Islet precursor cell (in vitro differentiated cells): ENCODE measurements around the gene OXTR.
A peak's percentile ranks its signal among the peaks of the same experiment; 100 is the strongest.
"Not testable (repeated sequence)": the region's sequence is repeated elsewhere in the genome, so short reads cannot be mapped to it uniquely, and the experiment has no call there.

Source experiments
- DNase-seq: peaks from one replicate; pipeline ENCODE4 v3.0.0-alpha.2; 2018

The OXTR gene

DNA sequence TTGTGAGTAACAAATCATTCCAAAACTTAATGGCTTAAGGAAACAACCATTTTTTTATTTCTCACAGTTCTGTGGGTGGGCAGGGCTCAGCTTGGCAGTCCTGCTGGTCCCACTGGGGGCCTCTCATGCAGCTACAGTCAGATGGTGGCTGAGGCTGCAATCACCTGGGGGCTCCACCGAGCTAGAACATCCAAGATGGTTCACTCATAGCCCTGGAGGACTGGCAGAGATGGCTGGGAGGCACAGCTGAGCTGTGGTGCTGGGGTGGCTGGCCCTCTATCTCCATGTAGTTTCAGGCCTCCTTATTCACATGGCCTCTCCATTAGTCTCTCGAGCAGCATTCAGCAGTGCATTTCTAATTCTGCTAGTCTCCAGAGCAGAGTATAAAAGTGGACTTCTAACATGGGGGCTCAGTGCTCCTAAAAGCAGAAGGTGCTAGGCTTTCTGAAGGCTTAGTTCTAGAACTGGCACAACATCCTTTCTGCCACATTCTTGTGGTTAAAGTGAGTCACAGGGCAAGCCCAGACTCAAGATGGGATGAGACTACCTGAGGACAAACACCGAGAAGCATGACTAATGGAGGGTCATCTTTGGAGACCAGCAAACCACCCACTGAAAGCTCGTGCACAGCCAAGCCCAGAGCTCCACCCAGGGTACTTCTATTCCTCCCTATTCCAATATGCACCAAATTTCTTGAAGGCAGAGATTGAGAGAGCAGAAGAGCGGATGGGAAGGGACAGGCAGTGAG, 29.5 kb downstream of the OXTR start:
- peak; percentile 82 for DNase-seq

DNA sequence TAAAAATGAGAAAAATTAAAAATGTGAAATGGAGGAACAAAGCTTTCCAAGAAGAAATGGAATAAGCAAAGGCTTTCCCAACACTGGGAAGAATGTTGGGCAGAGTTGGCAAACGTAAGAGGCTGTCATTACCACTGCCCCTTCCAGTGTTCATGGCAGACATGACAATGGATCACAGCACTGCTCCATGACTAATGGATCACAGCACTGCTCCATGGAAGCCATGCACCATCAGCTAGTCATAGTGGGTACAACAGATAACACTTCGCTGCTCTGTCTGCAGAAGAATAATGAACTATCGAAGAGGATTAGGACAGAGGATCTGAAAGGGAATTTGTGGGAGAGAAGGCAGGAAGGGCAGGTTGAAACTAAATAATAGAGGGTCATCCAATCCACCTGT, 30.8 kb downstream of the OXTR start:
- DNase-seq: no peak

GRCh38 chr3:8737823-8738222, 31.6 kb downstream of the OXTR start:
- DNase-seq: no peak

DNA sequence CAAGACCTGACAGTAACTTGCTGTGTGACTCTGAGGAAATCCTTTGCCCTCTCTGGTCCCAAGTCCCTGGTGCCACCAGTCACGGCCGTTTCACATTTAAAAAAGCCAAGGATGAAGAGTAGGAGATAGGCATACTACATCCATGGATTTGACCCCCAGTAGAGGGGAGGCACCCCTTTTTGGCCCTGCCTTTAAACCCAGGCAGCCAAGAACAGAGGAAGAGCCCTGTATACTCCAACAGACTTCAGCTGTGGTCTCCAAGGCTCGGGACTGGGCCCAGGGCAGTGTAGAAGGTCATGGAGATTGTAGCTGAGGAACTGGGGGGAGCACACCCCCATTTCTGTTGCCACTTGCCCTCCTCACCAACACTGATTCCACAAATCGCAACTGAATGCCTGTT, 32.1 kb downstream of the OXTR start:
- DNase-seq: no peak

DNA sequence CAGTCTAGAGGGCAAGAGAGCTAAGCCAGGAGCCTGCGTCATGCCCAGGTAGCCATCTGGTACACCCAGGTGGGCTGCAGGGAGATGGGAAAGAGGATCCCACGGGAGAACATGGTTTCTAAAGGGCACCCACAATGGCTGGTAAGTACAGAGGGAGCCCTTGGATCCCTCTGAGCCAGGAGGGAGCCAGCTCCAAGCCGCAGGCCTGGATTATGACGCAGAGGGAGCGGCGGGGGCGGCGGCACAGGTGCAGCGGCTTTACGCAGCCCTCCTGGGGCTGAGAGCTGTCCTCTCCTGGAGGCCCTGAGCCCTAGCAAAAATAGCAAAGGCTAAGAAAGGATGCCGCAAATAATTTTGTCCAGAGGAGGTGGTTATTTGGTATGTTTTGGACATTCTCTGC, 33.0 kb downstream of the OXTR start:
- no peak for DNase-seq

DNA sequence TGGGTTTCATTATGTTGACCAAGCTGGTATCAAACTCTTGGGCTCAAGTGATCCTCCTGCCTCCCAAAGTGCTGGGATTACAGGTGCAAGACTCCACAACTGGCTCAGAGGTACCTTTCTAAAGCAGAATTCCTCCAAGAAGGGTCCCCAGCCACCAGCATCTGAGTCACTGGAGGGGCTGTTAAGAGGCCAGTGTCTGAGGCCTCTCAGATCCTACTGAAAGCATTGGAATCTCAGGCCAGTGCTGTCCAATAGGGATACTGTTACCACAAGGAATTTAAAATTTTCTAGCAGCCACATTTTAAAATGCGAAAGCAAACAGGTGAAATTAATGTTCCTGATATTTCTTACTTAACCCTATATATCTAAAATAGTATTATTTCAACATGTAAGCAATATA, 34.5 kb downstream of the OXTR start:
- no peak for DNase-seq

DNA sequence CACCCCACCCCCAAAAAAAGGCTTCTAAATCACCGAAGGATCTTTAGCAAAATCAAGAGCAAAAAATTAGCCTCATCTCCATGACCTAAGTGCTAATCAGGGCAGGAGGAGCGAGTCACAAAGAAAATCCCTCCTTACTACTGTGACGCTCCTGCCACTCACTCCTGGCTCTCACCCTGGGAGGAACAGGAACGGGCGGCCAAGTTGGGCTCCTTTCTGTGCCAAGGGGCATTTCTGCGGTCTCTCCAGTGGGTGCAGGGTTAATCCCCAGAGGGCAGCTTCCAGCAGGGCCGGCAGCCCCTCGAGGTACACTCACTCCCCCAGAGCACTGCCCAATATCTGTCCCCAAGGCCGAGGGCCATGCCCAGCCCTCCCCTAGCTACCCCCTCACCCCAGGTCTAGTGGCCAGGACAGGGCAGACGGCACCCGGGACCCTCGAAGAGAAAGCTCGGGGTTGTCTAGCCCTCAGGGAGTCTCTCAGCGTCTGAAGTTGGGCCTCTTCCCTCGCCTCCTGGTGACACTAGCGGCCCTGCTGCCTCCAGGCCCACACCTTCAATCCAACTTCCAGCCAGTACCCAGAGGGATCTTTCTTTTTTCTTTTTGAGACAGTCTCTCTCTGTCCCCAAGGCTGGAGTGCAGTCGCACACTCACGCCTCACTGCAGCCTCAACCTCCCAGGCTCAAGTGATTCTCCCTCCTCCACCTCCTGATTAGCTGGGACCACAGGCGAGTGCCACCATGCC, 35.1 kb downstream of the OXTR start:
- DNase-seq: no peak

- DNase-seq: no peak
Measured at GRCh38 chr3:8733332-8734094, 35.9 kb downstream of the OXTR start, which contains the start of gene CAV3. Gene CAV3 (plus strand): TSS chr3:8733802. CDS start chr3:8733877, 75 bp downstream.

DNA sequence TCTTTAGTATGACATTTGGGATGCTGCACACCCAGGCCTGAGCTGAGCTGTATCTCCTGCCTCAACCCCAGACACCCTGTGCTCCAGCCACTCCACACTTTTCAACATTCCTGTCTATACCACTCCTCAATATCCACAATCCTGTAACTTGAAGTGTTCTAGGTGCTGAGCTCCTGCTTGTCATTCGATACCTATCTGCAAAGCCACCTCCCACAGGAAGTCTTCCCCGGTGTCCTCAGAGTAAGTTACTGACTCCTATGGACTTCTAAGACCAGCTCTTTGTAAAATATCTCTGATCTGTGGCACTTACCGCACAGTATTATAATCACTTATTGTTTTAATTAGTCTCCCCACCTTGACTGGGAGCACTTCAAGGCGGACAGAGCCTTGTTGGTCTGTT, 37.0 kb downstream of the OXTR start:
- no peak for DNase-seq

- DNase-seq: no peak
Measured at GRCh38 chr3:8730656-8731055, 38.8 kb downstream of the OXTR start.

GRCh38 chr3:8729479-8729878, 39.9 kb downstream of the OXTR start:
- DNase-seq: no peak

DNA sequence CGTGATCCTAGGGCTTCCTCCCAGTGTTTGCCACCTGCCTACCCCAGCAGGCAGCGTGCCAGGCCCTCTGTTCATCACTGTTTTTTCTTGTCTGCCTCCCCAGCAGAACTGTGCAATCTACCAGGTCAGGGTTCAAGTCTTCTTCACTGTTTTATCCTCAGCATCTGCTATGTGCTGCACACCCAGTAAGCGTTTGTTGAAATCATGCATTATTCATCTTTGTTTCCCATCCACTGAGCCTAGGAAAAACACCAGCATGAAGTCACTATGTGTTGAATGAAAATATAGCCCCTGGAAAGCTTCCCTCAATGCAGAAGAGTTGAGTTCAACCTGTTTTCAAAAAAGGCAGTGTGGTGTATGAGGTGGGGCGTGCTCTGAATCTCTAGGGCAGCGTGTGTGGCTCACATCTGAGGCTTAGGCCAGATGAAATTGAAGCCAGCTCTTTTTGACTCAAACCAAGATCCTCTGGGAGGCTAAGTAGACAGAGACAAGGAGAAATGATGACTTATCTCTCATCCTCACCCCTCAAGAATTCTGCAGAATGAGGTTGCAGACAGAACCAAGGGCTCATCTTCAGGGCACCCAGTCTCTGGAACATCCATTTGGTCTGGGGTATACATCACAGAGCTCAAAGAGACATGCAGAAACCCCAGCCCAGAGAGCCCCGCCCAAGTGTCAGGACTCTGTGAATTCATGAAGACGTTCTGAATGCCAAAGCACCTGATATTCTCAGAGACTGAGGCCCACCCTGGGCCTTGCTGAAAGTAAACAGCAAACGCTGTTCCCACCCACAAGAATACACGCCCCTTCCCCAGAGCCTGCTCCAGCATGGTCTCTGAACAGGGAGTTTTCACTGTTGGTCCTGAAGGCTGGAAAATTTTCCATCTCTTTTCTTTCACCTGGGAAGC, 41.6 kb downstream of the OXTR start:
- DNase-seq: no peak

DNA sequence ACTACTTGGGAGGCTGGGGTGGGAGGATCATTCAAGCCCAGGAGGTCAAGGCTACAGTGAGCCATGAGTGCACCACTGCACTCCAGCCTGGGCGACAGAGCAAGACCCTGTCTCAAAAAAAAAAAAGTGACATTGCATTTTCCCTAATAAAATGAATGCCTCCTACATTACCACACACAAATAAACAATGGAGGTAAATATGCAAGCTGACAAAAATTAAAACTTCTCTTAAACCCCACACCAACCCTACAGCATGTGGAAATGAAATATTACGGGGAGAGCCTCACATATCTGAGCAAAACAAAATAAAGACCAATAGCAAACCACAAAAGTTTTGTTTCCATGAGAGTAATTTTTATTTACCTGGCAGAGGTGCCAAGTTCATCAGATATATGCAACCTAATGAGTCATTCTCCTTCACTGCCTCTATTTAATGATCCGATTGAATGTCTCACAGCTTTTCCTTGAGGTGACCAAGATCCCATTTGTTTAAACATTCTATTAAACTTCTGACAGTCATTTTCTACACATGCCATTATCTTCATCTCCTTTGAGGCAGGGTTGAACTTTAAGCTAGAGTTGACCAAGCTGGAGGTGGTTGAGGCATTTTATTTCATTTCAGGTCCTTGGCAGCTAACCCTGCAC, 45.2 kb downstream of the OXTR start:
- no peak for DNase-seq

DNA sequence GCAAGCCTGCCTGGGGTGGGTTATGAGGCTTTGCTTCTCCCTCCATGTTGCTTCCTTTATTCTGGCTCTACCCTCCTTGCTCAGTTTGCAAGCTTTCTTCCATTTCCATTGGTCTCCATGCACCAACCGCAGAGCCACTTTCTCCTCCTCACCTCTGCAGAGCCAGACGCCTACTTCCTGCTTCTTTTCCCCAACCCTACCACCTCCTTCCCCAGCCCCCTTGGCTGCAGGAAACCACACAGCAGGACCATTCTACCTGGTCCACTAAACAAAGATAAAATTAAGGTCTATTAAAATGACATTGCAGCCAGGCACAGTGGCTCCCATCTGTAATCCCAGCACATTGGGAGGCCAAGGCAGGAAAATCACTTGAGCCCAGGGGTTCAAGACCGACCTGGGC, 45.8 kb downstream of the OXTR start:
- no peak for DNase-seq

DNA sequence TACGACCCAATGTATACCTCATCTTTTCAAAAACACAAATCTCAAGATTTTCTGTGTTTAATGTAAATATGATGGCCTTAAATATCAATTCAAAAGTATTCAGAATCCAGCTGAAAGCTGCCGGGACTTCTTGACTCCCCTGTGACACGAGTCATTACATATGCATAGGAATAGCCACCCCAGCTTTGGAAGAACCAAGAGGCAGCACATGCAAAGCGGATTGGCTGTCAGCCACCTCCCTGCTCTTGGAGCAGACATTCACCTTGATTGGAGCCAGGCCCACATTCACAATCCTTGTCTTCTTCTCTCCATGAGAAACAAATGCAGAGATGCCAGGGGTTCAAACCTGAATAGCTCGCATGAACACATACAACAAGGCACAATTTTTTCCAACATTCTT, 46.6 kb downstream of the OXTR start:
- no peak for DNase-seq

- not testable (repeated sequence) for DNase-seq
Measured at GRCh38 chr3:8715757-8716156, 53.7 kb downstream of the OXTR start.

DNA sequence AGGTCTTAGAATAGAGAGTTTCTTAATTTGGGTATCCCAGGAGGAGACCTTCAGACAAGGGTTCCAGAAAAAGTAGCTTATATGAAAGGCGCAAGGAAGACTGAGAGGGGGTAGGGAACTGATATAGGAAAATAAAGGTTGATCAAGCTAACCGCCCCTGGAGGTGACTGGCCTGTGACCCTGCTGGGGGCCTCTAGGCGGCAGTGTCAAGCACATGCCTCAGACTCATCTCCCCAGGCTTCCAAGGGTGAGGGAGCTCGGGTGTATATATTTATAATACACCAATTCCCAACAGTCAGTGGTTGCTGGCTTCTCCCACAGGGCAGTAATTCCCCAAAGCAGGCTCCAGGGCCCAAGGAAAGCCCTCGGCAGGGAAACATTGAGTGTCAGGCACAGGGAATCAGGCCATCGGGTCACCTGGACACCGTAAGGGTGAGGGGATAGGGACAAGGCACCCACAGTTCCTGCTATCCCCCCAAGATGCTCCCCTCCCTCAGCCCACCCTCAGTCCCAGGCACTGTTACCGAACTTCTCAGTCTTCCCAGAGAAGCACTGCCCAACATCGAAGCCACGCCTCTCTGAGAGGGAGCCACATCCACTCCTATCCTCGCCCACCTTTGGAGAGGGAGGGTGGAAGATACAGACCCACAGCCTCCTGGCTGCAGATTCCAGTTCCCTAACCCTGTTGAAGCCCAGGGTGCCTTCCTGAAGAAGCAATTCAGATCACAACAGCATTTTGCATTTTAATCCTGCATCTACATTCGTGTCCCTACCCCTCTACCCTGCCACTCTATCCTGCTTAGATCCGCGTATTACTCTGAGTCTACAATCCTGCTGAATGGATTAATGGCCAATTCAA, 55.3 kb downstream of the OXTR start:
- no peak for DNase-seq

DNA sequence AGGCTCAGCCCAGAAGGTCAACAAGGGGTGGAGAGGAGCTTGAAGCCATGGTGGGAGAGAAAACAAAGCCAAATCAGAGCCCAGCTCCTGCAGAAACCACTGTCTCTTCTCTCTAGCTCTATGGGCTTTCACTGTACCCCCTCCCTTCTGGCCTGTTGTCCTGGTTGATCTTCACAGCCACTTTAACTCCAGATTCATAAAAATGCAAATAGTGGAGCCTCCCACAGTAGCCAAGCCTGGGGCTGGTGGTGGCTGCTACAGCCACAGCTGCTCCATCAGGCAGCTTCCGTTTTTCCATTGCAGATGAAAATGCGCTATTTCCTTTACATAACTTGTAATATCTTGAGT, 56.5 kb downstream of the OXTR start:
- no peak for DNase-seq

GRCh38 chr3:8712045-8712907, 57.1 kb downstream of the OXTR start:
- no peak for DNase-seq

DNA sequence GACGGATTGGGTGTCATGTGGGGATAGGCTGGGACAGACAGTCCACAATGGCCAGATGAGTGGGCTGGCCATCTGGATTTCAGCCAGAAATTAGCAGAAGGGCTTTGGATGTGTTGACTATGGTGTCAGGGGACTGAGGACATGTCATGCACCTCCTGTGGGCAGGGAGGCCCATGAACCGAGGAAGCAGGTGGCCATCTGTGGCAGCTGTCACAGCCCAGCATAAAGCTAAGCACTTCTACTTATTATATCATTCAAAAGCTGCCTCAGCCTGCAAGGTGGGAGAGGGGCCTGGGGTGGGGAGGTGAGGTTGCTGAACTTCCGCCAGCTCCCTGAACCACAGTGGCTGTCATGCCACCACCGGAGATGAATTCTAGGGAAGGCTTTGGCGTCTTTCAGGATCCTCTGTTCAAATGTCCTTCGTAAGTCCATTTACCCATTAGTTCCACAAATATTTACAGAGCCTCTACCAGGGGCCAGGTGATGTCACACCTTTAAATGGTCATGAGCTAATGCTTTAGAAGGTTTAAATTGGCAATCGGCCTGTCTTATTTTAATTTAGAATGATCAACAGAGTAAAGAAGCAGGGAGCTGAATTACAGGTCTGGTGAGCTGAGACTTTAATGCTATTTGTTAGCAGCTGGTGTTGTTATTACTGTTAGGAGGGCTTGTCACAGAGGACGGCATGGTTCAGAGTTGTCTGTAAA, 59.5 kb downstream of the OXTR start:
- no peak for DNase-seq
